AG04450 (cell line): Measurements from ENCODE around the gene KRTAP4-11. TPM values are rescaled to one million over a fixed set of nuclear protein-coding genes. Genes with fewer than 3 reads are reported as not detected.
"Not testable (repeated sequence)": the region's sequence is repeated elsewhere in the genome, so short reads cannot be mapped to it uniquely, and the experiment has no call there.

Experiments used
- CTCF ChIA-PET: fragments of 300-600, 350-600 bp; formaldehyde crosslinking; extraction: SDS; loops from one replicate; lab custom pipeline; 2022; ENCODE audit warnings: antibody characterized with exemption, inconsistent platforms; lab: Charles Lee
- POLR2A ChIA-PET: fragments of 350-600 bp; formaldehyde crosslinking; extraction: SDS; loops from one replicate; lab custom pipeline; 2021; ENCODE audit warnings: antibody characterized with exemption, inconsistent platforms; lab: Yijun Ruan, JAX
- DNase-seq: peaks from one replicate; pipeline ENCODE4 v3.0.0-alpha.2; 2011; ENCODE audit warnings: low read depth, low spot score
- H3K27ac ChIP-seq: one replicate; pipeline ENCODE4 v1.5.1; 2012; ENCODE audit warnings: low read depth, low read length, control low read depth
- H3K27me3 ChIP-seq: one replicate; pipeline ENCODE4 v1.6.0; 2012; ENCODE audit warnings: low read length; ENCODE audit not compliant: control insufficient read depth, insufficient read depth
- H3K4me3 ChIP-seq: 2 replicates; pipeline ENCODE4 v1.5.1; 2011; ENCODE audit warnings: mild to moderate bottlenecking, low read depth, low read length, control low read depth
- H3K9me3 ChIP-seq: 2 replicates; pipeline ENCODE4 v1.5.1; 2012; ENCODE audit warnings: low read length; ENCODE audit not compliant: control insufficient read depth, insufficient read depth
- polyA minus RNA-seq: library from RNA; depleted of rRNA, polyadenylated mRNA; stranded (reverse); fragments of >200 nt; gene quantifications from 2 replicates; pipeline ENCODE4 v1.2.3, GENCODE V29; 2011; rRNA and poly(A)+ RNA removed
- polyA plus RNA-seq: library from polyadenylated mRNA; depleted of rRNA; stranded (reverse); fragments of >200 nt; gene quantifications from 2 replicates; pipeline ENCODE4 v1.2.3, GENCODE V29; 2011; rRNA removed
- TF ChIP-seq, protein P1 (sequence below): IDR thresholded peaks from 2 replicates; pipeline ENCODE4 v1.5.1; 2011; ENCODE audit warnings: low read depth, low read length, control low read depth, inconsistent platforms

The KRTAP4-11 gene
- polyA plus RNA-seq (not detected in 2 replicates), polyA minus RNA-seq (not detected in 2 replicates)

DNA sequence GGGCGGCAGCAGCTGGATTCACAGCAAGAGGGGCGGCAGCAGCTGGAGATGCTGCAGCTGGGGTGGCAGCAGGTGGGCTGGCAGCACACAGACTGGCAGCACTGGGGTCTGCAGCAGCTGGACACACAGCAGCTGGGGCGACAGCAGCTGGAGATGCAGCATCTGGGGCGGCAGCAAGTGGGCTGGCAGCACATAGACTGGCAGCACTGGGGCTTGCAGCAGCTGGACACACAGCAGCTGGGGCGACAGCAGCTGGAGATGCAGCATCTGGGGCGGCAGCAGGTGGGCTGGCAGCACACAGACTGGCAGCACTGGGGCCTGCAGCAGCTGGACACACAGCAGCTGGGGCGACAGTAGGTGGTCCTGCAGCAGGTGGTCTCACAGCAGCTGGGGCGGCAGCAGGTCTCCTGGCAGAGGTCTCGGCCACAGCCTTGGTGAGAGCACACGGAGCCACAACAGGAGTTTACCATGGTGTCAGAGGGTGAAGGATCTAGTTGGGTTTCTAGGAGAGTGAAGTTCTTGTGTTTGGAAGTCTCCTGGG, at the start of gene KRTAP4-11:
KRTAP4-11 (minus strand) TSS at position 528 of the 541 bp plus-strand sequence; CDS start at position 470, 58 bp downstream.
- H3K27ac ChIP-seq, POLR2A ChIA-PET, H3K4me3 ChIP-seq, H3K27me3 ChIP-seq, DNase-seq, CTCF ChIA-PET, H3K9me3 ChIP-seq: not testable (repeated sequence)

DNA sequence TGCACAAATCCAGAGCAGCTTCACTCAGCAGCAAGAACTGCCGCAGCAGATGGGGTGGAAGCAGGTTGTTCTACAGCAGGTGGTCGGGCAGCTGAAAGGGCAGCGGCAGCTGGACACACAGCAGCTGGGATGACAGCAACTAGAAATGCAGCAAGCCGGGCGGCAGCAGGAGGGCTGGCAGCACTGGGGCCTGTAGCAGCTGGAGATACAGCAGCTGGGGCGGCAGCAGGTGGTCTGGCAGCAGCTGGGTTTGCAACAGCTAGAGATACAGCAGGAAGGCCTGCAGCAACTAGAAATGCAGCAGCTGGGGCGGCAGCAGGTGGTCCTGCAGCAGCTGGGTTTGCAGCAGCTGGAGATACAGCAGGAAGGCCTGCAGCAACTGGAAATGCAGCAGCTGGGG, 49.4 kb upstream of the KRTAP4-11 start:
- DNase-seq, result no peak
- ChIA-PET CTCF (no interaction called here), POLR2A (no interaction called here)
- TF ChIP-seq, protein P1, sequence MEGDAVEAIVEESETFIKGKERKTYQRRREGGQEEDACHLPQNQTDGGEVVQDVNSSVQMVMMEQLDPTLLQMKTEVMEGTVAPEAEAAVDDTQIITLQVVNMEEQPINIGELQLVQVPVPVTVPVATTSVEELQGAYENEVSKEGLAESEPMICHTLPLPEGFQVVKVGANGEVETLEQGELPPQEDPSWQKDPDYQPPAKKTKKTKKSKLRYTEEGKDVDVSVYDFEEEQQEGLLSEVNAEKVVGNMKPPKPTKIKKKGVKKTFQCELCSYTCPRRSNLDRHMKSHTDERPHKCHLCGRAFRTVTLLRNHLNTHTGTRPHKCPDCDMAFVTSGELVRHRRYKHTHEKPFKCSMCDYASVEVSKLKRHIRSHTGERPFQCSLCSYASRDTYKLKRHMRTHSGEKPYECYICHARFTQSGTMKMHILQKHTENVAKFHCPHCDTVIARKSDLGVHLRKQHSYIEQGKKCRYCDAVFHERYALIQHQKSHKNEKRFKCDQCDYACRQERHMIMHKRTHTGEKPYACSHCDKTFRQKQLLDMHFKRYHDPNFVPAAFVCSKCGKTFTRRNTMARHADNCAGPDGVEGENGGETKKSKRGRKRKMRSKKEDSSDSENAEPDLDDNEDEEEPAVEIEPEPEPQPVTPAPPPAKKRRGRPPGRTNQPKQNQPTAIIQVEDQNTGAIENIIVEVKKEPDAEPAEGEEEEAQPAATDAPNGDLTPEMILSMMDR, result no peak
- H3K9me3 ChIP-seq, result no peaks in the 10 kb centered on the region
- H3K27ac ChIP-seq, result no peak overlapping the region
- H3K27me3 ChIP-seq, result no peaks in the 10 kb centered on the region
- H3K4me3 ChIP-seq, result no peak overlapping the region

DNA sequence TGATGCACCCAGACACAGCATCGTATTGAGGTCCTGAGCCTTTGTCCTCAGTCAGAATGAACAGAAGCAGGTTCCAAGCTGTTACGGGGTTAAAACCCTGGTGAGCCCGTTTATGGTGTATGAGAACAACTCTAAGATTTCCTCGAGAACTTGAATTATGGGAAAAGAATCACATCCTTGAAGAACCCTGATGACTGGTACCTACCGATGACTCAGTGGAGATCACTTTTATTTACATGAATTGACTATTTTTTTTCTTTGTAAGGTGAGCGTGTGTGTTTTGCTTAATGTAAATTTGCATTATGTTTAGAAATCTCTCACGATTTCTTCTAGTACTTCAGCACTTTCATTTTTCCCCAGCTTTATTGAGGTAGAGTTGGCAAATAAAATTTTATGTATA, 45.7 kb upstream of the KRTAP4-11 start:
- Histone ChIP-seq H3K27me3 (no peaks in the 10 kb centered on the region), H3K27ac (no peak overlapping the region), H3K9me3 (no peaks in the 10 kb centered on the region), H3K4me3 (no peak overlapping the region)
- no peak for DNase-seq
- TF ChIP-seq, protein P1, result no peak
- ChIA-PET CTCF (no interaction called here), POLR2A (no interaction called here)

DNA sequence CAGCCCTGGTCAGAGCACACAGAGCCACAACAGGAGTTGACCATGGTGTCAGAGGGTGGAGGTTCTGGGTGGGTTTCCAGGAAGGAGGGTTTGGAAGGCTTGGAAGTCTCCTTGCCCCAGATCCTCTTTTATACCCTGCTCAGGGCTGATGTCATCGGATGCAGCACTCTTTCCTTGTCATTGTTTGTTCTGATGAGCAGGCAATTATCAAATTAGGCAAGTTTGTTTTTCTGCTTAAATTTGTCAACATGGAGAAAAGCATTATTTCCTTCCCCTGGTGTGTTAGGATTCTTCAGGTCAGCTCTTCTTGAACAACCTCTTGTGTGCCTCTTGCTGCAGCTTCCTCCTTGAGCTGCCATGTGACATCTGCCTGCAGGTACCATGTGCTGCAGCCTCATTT, 42.5 kb upstream of the KRTAP4-11 start, which contains the start of gene KRTAP4-4:
KRTAP4-4 (minus strand) TSS at position 101 of the 400 bp plus-strand sequence; CDS start at position 44, 57 bp downstream.
- TF ChIP-seq, protein P1, result no peak
- Histone ChIP-seq H3K27ac (no peak within 1 kb of the TSS), H3K9me3 (no peaks in the 10 kb centered on the region), H3K4me3 (no peak within 1 kb of the TSS), H3K27me3 (no peaks in the 10 kb centered on the region)
- ChIA-PET CTCF (interaction anchor here (2.1 kb wide), 1 partner anchor 388 kb away, joined by 6 read pairs; no protein-coding TSS in a partner anchor), POLR2A (no interaction called here)
- no peak for DNase-seq

DNA sequence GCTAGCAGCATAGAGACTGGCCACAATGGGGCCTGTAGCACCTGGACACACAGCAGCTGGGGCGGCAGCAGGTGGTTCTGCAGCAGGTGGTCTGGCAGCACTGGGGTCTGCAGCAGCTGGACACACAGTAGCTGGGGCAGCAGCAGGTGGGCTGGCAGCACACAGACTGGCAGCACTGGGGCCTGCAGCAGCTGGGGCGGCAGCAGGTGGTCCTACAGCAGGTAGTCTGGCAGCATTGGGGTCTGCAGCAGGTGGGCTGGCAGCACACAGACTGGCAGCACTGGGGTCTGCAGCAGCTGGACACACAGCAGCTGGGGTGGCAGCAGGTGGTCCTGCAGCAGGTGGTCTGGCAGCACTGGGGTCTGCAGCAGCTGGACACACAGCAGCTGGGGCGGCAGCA, 42.0 kb upstream of the KRTAP4-11 start:
- H3K4me3 ChIP-seq, H3K27me3 ChIP-seq, H3K27ac ChIP-seq, H3K9me3 ChIP-seq, POLR2A ChIA-PET, DNase-seq: not testable (repeated sequence)
- CTCF ChIA-PET, result interaction anchor here (2.1 kb wide), 1 partner anchor 389 kb away, joined by 6 read pairs; no protein-coding TSS in a partner anchor

DNA sequence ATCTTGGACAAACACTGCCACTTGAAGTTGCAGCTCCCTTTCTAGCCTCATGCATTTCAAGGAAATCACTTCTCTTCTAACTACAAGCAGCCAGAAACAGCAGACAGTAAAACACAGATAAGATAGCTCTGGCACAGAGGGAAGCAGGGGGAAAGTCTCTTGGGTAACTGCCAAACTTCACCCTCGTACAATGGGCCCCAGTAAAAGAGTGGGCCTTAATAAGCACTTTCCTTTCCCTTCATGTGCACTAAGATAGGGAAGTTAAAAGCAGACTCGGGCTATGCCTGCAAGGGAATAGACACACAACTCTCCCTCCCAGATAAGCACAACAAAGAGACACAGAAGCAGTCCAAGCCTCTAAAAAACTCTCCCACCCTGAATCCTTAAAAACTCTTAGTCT, 35.7 kb upstream of the KRTAP4-11 start:
- ChIA-PET CTCF (no interaction called here), POLR2A (no interaction called here)
- Histone ChIP-seq H3K4me3 (no peak overlapping the region), H3K27ac (no peak overlapping the region), H3K27me3 (no peaks in the 10 kb centered on the region), H3K9me3 (no peaks in the 10 kb centered on the region)
- TF ChIP-seq, protein P1, result no peak
- no peak for DNase-seq
